GM12878 (cell line): ENCODE data around the gene PITPNC1. TPM values are rescaled to one million over a fixed set of nuclear protein-coding genes. Genes with fewer than 3 reads are reported as not detected.

Source experiments
- ATAC-seq: fragments of 200-7000 bp; cut with Tn5 transposase; 3 replicates; pipeline ENCODE4 v1.9.1; 2020; ENCODE audit warnings: mild to moderate bottlenecking, moderate library complexity
- BruUV-seq: library from RNA; stranded (reverse); fragments of 400-500 nt; replicated peaks from 2 replicates; lab custom pipeline; 2021; lab: Mats Ljungman, UMichigan
- CTCF ChIA-PET: fragments of 300-600 bp; sonication (Branson Sonifier 250); formaldehyde crosslinking; extraction: SDS; loops from one replicate; lab custom pipeline; 2021; ENCODE audit warnings: inconsistent platforms; lab: Yijun Ruan, JAX
- POLR2A ChIA-PET: fragments of 350-600 bp; formaldehyde crosslinking; extraction: SDS; loops from one replicate; lab custom pipeline; 2021; ENCODE audit warnings: inconsistent platforms; lab: Charles Lee
- RAD21 ChIA-PET: fragments of 300-600 bp; sonication (Branson Sonifier 250); formaldehyde crosslinking; loops from one replicate; lab custom pipeline; 2023; ENCODE audit warnings: antibody characterized with exemption; ENCODE audit not compliant: unreplicated experiment; lab: Charles Lee
- SMC1A ChIA-PET: fragments of 300-600 bp; sonication (Branson Sonifier 250); formaldehyde crosslinking; loops from one replicate; lab custom pipeline; 2023; ENCODE audit not compliant: unreplicated experiment, uncharacterized antibody; lab: Charles Lee
- DNase-seq: peaks from one replicate; pipeline ENCODE4 v3.0.0-alpha.2; 2011; ENCODE audit warnings: low read depth, low spot score
- FAIRE-seq: peaks from 3 replicates; lab custom pipeline; 2011; peaks lifted over from hg19 to GRCh38; lab: Jason Lieb, UNC
- H2AFZ ChIP-seq: 2 replicates; pipeline ENCODE4 v1.6.0; 2011; ENCODE audit warnings: low read depth, low read length, control low read depth; ENCODE audit not compliant: control insufficient read depth
- H3K27ac ChIP-seq: 2 replicates; pipeline ENCODE4 v1.5.1; 2011; ENCODE audit warnings: control low read depth; ENCODE audit not compliant: control insufficient read depth, insufficient read depth
- H3K27me3 ChIP-seq, 2 experiments: replicated peaks in 1 of 2; 2 replicates each; pipeline versions ENCODE4 v1.6.0 to v1.6.1; 2011; ENCODE audit warnings: low read length in 1 of 2; ENCODE audit not compliant: control insufficient read depth in 2 of 2, insufficient read depth in 2 of 2
- H3K36me3 ChIP-seq, 2 experiments: 2 replicates each; pipeline ENCODE4 v1.5.1; 2011; ENCODE audit warnings: low read length in 1 of 2; ENCODE audit not compliant: control insufficient read depth in 2 of 2, insufficient read depth in 2 of 2
- H3K4me1 ChIP-seq: 2 replicates; pipeline ENCODE4 v1.6.1; 2011; ENCODE audit warnings: mild to moderate bottlenecking, low read length, moderate library complexity, mixed read lengths; ENCODE audit not compliant: control insufficient read depth, insufficient read depth
- H3K4me2 ChIP-seq: 2 replicates; pipeline ENCODE4 v1.6.0; 2011; ENCODE audit warnings: control low read depth; ENCODE audit not compliant: control insufficient read depth, insufficient read depth
- H3K4me3 ChIP-seq: fragments of 200-600 bp; sonication (generic); 2 replicates; pipeline ENCODE4 v1.5.1; 2016
- H3K79me2 ChIP-seq: 2 replicates; pipeline ENCODE4 v1.6.0; 2011; ENCODE audit warnings: low read length; ENCODE audit not compliant: control insufficient read depth, insufficient read depth
- H3K9ac ChIP-seq: 2 replicates; pipeline ENCODE4 v1.8.0; 2011; ENCODE audit warnings: low read length, control low read depth, mixed read lengths; ENCODE audit not compliant: control insufficient read depth, insufficient read depth
- H3K9me3 ChIP-seq: replicated peaks from 3 replicates; pipeline ENCODE4 v1.5.1; 2011; ENCODE audit warnings: mild to moderate bottlenecking, low read length; ENCODE audit not compliant: control insufficient read depth, insufficient read depth
- H4K20me1 ChIP-seq: 2 replicates; pipeline ENCODE4 v1.6.0; 2011; ENCODE audit not compliant: control insufficient read depth, insufficient read depth
- ASH2L ChIP-seq: fragments of 300-600, 200-600 bp; sonication (generic); IDR thresholded peaks from 2 replicates; pipeline ENCODE4 v1.6.1; 2017; ENCODE audit warnings: low read depth, mild to moderate bottlenecking, borderline replicate concordance
- ATF3 ChIP-seq: IDR thresholded peaks from 2 replicates; pipeline ENCODE4 v1.6.1; 2011; ENCODE audit warnings: low read depth, mild to moderate bottlenecking, low read length, moderate library complexity, borderline replicate concordance; ENCODE audit errors: extremely low read depth
- BHLHE40 ChIP-seq, 2 experiments: fragments of 450-650 bp in 1 of 2; IDR thresholded peaks; 2 replicates each; pipeline ENCODE4 v1.6.1; 2011 to 2017; ENCODE audit warnings: low read depth in 2 of 2, borderline replicate concordance in 1 of 2, improper control_type of control experiment in 1 of 2, low read length in 1 of 2, mild to moderate bottlenecking in 1 of 2
- CBFB ChIP-seq: IDR thresholded peaks from 2 replicates; pipeline ENCODE4 v1.6.1; 2016; ENCODE audit warnings: antibody characterized with exemption, low read depth
- CHD1 ChIP-seq: IDR thresholded peaks from 2 replicates; pipeline ENCODE4 v1.6.1; 2012; ENCODE audit warnings: low read depth, low read length, improper control_type of control experiment
- POLR2AphosphoS5 ChIP-seq: IDR thresholded peaks from 2 replicates; pipeline ENCODE4 v1.6.1; 2011; ENCODE audit warnings: mild to moderate bottlenecking, low read length, inconsistent platforms
- RBBP5 ChIP-seq: fragments of 200-600 bp; sonication (generic); conservative IDR thresholded peaks from 2 replicates; pipeline ENCODE4 v1.6.1; 2016
- REST ChIP-seq: IDR thresholded peaks from 2 replicates; pipeline ENCODE4 v1.6.1; 2012; ENCODE audit warnings: mild to moderate bottlenecking, low read depth, low read length
- RFX5 ChIP-seq: IDR thresholded peaks from 2 replicates; pipeline ENCODE4 v1.6.1; 2011; ENCODE audit warnings: low read depth, low read length, improper control_type of control experiment
- SRF ChIP-seq, 2 experiments: IDR thresholded peaks; 2 replicates each; pipeline ENCODE4 v1.6.1; 2011; ENCODE audit warnings: low read depth in 2 of 2, low read length in 2 of 2, mild to moderate bottlenecking in 1 of 2, moderate library complexity in 1 of 2
- TCF12 ChIP-seq: IDR thresholded peaks from 2 replicates; pipeline ENCODE4 v1.6.1; 2011; ENCODE audit warnings: low read depth, mild to moderate bottlenecking, low read length
- ZBED1 ChIP-seq: IDR thresholded peaks from 2 replicates; pipeline ENCODE4 v1.6.1; 2016; ENCODE audit warnings: borderline replicate concordance
- WGBS: methylation state at CpG from one replicate; pipeline ENCODE4 v1.1.6; 2016; ENCODE audit warnings: low lambda C conversion rate; ENCODE audit not compliant: insufficient replicate concordance, insufficient coverage; ENCODE audit errors: missing lambda C conversion rate; 5-methylcytosine and 5-hydroxymethylcytosine counted together
- in situ Hi-C: fragments of 300-500 bp; cut with MboI; formaldehyde crosslinking; loops from 9 replicates; pipeline ENCODE4 v1.14.3; 2018; ENCODE audit warnings: mixed read lengths
- intact Hi-C: fragments of 100-400 bp; cut with micrococcal nuclease; formaldehyde crosslinking; loops from one replicate; pipeline ENCODE4 v1.14.2; 2022; ENCODE audit not compliant: unreplicated experiment
- polyA plus RNA-seq, 11 experiments: library from polyadenylated mRNA; depleted of rRNA in 4 of 11; unstranded in 6 of 11; stranded (reverse) in 5 of 11; fragments of >200 nt; fragmentation: Nextera tagmentation in 4 of 11; fragmentation: Illumina TruSeq in 1 of 11; extraction: Ambion mirVana in 4 of 11; extraction: Trizol in 1 of 11; gene quantifications; 1 replicate in 1 of 11; 2 replicates in 10 of 11; pipeline versions ENCODE4 v1.2.1 to v1.2.3, GENCODE V29; 2011 to 2016; ENCODE audit warnings: inconsistent platforms in 2 of 11, missing spikeins in 2 of 11, low read depth in 1 of 11
- total RNA-seq, 4 experiments: library from RNA; depleted of rRNA in 3 of 4; stranded (reverse); fragments of >200 nt in 3 of 4; fragmentation: Illumina TruSeq in 1 of 4; extraction: Trizol in 1 of 4; gene quantifications; 2 replicates each; pipeline versions ENCODE4 v1.2.1 to v1.2.3, GENCODE V29; 2013 to 2021

Gene PITPNC1
- total and polyA plus RNA-seq, 10 of the 15 experiments (the other 5 are each of a cell fraction or from before 2014, with no cell fraction given), result 12.2 to 62.4 (median 47.3) TPM

- H3K36me3 ChIP-seq, result no peaks in the 10 kb centered on the region
- no peaks in the 10 kb centered on the region for H3K27me3 ChIP-seq
- H3K4me3 ChIP-seq, result no peak overlapping the region
- no peak for ATAC-seq
- in situ Hi-C loops (no loop called here), intact Hi-C loops (no loop called here)
- H3K4me1 ChIP-seq, result peaks cover 5% of the 10 kb centered on the region
- DNase-seq, result no peak
- H2AFZ ChIP-seq, result no peak overlapping the region
- BruUV-seq, result no TSS peak
- no peak for FAIRE-seq
- 53% methylated on average over 4 of the region's 4 CpGs for WGBS
- H4K20me1 ChIP-seq, result no peaks in the 10 kb centered on the region
- no peaks in the 10 kb centered on the region; the same call in 2 of the 3 replicates for H3K9me3 ChIP-seq
- TF ChIP-seq REST (no peak), CBFB (no peak), POLR2AphosphoS5 (no peak), RBBP5 (no peak), ASH2L (no peak), BHLHE40 (IDR thresholded peaks at IDR 0.05; ENCODE audit: borderline replicate concordance in 1 of 2, low read depth in 2 of 2, low read length in 1 of 2) (no peak), SRF (IDR thresholded peaks at IDR 0.05; ENCODE audit: low read depth in 2 of 2, low read length in 2 of 2) (no peak), CHD1 (no peak), ATF3 (no peak), RFX5 (no peak), TCF12 (no peak), ZBED1 (no peak)
- ChIA-PET CTCF (interaction anchor here (1.4 kb wide), 1 partner anchor 9 kb away, joined by 3 read pairs; no protein-coding TSS in a partner anchor), RAD21 (interaction anchor here (0.6 kb wide), 1 partner anchor 153 kb away, joined by 3 read pairs; no protein-coding TSS in a partner anchor), POLR2A (no interaction called here), SMC1A (interaction anchor here (1.6 to 2.1 kb wide), 2 partner anchors 10 to 15 kb away, joined by 3 to 8 read pairs; no protein-coding TSS in a partner anchor)
- H3K9ac ChIP-seq, result no peak overlapping the region
- H3K79me2 ChIP-seq, result peaks cover 6% of the 10 kb centered on the region
- no peak overlapping the region for H3K27ac ChIP-seq
- no peak overlapping the region for H3K4me2 ChIP-seq
These were observed 114.6 kb downstream of the PITPNC1 start for GRCh38 chr17:67491681-67492024.
